Mammary epithelial cell (primary cell): ENCODE data around the gene LY9.

ENCODE experiments used
- CTCF ChIP-seq, 2 donors: IDR thresholded peaks in 1 of 2; conservative IDR thresholded peaks in 1 of 2; 2 replicates each; pipeline ENCODE4 v1.5.1; 2011 to 2012; ENCODE audit warnings: inconsistent platforms in 2 of 2, low read length in 2 of 2, mild to moderate bottlenecking in 2 of 2, control low read depth in 1 of 2, low read depth in 1 of 2; ENCODE audit not compliant: insufficient read depth in 1 of 2; ENCODE audit errors: extremely low read depth in 1 of 2
- EZH2 ChIP-seq: IDR thresholded peaks from 2 replicates; pipeline ENCODE4 v1.6.1; 2012; ENCODE audit warnings: low read length, inconsistent platforms, borderline replicate concordance

GRCh38 chr1:160767395-160768294 is 28.3 kb upstream of the LY9 start:
- TF ChIP-seq CTCF (conservative IDR thresholded peaks at IDR 0.05 in 1 of 2, IDR thresholded peaks at IDR 0.05 in 1 of 2; ENCODE audit: extremely low read depth in 1 of 2, insufficient read depth in 1 of 2, low read depth in 1 of 2, low read length in 2 of 2) = no peak
- no peak for TF ChIP-seq EZH2
